GM12892 (cell line): ENCODE results near the gene FYB1.
"Not testable (repeated sequence)": the region's sequence is repeated elsewhere in the genome, so short reads cannot be mapped to it uniquely, and the experiment has no call there.

Experiments used
- POLR2A ChIP-seq: IDR thresholded peaks from 2 replicates; pipeline ENCODE4 v1.6.1; 2011; ENCODE audit warnings: low read depth, low read length, control low read depth
- POLR2AphosphoS5 ChIP-seq: IDR thresholded peaks from 2 replicates; pipeline ENCODE4 v1.6.1; 2011; ENCODE audit warnings: low read depth, low read length, control low read depth

DNA sequence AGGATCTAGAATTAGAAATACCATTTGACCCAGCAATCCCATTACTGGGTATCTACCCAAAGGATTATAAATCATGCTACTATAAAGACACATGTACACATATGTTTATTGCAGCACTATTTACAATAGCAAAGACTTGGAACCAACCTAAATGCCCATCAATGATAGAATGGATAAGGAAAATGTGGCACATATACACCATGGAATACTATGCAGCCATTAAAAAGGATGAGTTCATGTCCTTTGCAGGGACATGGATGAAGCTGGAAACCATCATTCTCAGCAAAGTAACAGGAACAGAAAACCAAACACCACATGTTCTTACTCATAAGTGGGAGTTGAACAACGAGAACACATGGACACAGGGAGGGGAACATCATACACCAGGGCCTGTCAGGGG lies 15.1 kb upstream of the FYB1 start:
- not testable (repeated sequence) for TF ChIP-seq POLR2A, POLR2AphosphoS5
